Uterus (tissue), 4 donors: ENCODE data around the gene ZNF429. TPM values are rescaled to one million over a fixed set of nuclear protein-coding genes. Genes with fewer than 3 reads are reported as not detected.

ENCODE experiments used
- DNase-seq, 2 donors: peaks; one replicate each; pipeline ENCODE4 v3.0.0-alpha.2; 2019 to 2020
- H3K27ac ChIP-seq, 2 donors: fragments of 200-600 bp; sonication (generic); 1 replicate in 1 of 2; 2 replicates in 1 of 2; pipeline ENCODE4 v1.5.1; 2016 to 2018
- H3K27me3 ChIP-seq, 2 donors: fragments of 200-600 bp; sonication (generic); one replicate each; pipeline ENCODE4 v1.5.1; 2018 to 2019; ENCODE audit warnings: control low read depth in 1 of 2
- H3K36me3 ChIP-seq, 2 donors: fragments of 200-600 bp; sonication (generic); one replicate each; pipeline ENCODE4 v1.5.1; 2019; ENCODE audit warnings: control low read depth in 1 of 2
- H3K4me1 ChIP-seq, 2 donors: fragments of 200-600 bp; sonication (generic); one replicate each; pipeline ENCODE4 v1.5.1; 2018 to 2019; ENCODE audit warnings: control low read depth in 1 of 2
- H3K4me3 ChIP-seq, 2 donors: fragments of 200-600 bp; sonication (generic); 1 replicate in 1 of 2; 2 replicates in 1 of 2; pipeline ENCODE4 v1.5.1; 2018 to 2019; ENCODE audit warnings: mild to moderate bottlenecking in 1 of 2
- H3K9me3 ChIP-seq, 2 donors: fragments of 200-600 bp; sonication (generic); one replicate each; pipeline ENCODE4 v1.5.1; 2019; ENCODE audit warnings: control low read depth in 1 of 2
- POLR2A ChIP-seq, 2 donors: fragments of 450-650 bp; IDR thresholded peaks; one replicate each; pipeline ENCODE4 v1.6.1; 2016; ENCODE audit warnings: antibody characterized with exemption in 2 of 2, mild to moderate bottlenecking in 1 of 2, moderate library complexity in 1 of 2
- intact Hi-C: fragments of 100-400 bp; cut with DNase I; formaldehyde crosslinking; loops from one replicate; pipeline ENCODE4 v1.15.1; 2023; ENCODE audit warnings: low total_unique reads
- total RNA-seq, 4 donors: library from RNA; depleted of rRNA in 3 of 4; stranded (reverse); fragments of >200 nt in 3 of 4; gene quantifications; one replicate each; pipeline versions ENCODE4 v1.1.0 to v1.2.4, GENCODE V29; 2014 to 2023
- TF ChIP-seq, protein P1 (sequence below), 4 experiments: fragments of 200-600 bp in 2 of 4; fragments of 450-650 bp in 2 of 4; sonication (generic) in 2 of 4; IDR thresholded peaks; one replicate each; pipeline ENCODE4 v1.5.1; 2016 to 2019; ENCODE audit warnings: antibody characterized with exemption in 4 of 4, mild to moderate bottlenecking in 2 of 4, moderate library complexity in 1 of 4
- donor health status: DM: yes; HTN: yes; CAD: no.

Gene ZNF429
- total RNA-seq, 4 donors from 2014 or later, result 3.3 to 17.0 (median 15.9) TPM

DNA sequence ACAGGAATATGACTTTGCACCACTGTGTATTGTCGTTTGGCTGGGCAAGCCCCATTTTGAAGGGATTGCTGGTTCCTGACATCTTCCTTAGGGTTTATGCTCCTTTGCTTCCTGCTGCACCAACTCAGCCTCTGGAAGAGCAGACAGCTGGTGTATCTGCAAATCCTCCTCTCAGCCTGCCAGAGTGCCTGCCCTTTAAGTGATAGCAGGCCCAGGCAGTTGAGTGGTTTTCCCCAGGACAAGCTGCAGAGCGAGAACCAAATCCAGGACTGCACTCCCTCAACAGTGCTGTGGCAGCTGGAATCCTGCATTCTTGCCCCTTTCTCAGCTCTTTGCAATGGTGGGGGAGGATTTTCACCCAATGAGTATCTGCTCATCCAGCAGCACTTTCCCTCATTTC lies 85.5 kb downstream of the ZNF429 start:
- intact Hi-C loops, result no loop called here
- no peaks in the 10 kb centered on the region for H3K36me3 ChIP-seq
- H3K27me3 ChIP-seq, result no peaks in the 10 kb centered on the region
- H3K4me3 ChIP-seq, result no peak overlapping the region
- TF ChIP-seq, protein P1, sequence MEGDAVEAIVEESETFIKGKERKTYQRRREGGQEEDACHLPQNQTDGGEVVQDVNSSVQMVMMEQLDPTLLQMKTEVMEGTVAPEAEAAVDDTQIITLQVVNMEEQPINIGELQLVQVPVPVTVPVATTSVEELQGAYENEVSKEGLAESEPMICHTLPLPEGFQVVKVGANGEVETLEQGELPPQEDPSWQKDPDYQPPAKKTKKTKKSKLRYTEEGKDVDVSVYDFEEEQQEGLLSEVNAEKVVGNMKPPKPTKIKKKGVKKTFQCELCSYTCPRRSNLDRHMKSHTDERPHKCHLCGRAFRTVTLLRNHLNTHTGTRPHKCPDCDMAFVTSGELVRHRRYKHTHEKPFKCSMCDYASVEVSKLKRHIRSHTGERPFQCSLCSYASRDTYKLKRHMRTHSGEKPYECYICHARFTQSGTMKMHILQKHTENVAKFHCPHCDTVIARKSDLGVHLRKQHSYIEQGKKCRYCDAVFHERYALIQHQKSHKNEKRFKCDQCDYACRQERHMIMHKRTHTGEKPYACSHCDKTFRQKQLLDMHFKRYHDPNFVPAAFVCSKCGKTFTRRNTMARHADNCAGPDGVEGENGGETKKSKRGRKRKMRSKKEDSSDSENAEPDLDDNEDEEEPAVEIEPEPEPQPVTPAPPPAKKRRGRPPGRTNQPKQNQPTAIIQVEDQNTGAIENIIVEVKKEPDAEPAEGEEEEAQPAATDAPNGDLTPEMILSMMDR (IDR thresholded peaks at IDR 0.05), result no peak
- TF ChIP-seq POLR2A (IDR thresholded peaks at IDR 0.05), result no peak
- no peaks in the 10 kb centered on the region for H3K9me3 ChIP-seq
- no peak for DNase-seq
- no peak overlapping the region for H3K27ac ChIP-seq
- H3K4me1 ChIP-seq, result peaks cover 0 to 4% of the 10 kb centered on the region in 2 donors

DNA sequence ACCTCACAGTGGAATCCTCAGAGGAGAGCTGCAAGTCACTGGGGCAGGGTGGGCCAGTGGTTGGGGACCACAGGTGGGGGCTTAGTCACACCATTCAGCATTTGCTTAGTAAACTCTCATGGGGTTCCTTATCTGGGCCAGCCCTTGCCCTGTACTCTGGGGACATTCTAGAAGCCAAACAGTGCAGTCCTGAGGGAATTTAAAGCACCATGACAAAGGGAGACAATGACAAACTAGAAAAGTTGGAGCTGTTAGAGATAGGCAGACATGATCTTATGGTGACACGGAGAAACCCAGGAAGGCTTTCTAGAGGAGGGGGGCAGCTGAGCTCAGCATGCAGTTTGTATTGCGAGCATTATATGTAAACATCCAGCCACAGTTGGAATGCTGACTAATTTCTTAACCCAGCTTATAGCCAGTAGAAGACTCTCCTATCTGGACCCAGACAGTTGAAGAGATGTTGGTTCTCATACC lies 87.6 kb downstream of the ZNF429 start:
- Histone ChIP-seq H3K27ac (no peak overlapping the region), H3K27me3 (no peaks in the 10 kb centered on the region), H3K4me3 (no peak overlapping the region), H3K36me3 (no peaks in the 10 kb centered on the region), H3K4me1 (no peaks in the 10 kb centered on the region), H3K9me3 (no peaks in the 10 kb centered on the region)
- DNase-seq, result no peak
- intact Hi-C loops, result no loop called here
- TF ChIP-seq, protein P1 (IDR thresholded peaks at IDR 0.05), result no peak

DNA sequence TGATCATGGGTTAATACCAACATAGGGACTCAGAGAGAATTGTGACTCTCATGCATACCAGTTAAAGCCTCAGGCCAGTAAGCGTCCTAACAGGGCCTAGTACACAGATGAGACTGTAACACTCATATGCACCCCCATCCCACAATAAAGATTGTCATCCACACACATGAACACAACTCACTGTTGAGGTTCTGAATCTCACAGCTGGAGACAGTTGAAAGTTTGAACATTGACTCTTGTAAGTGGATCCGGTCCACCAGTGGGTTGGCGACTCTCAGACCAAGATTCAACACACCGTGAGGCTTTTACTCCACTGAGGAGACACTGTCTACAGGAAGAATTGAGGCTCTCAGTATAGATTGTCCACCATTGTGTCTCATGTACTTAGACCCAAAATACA lies 88.1 kb downstream of the ZNF429 start:
- H3K4me3 ChIP-seq, result no peak overlapping the region
- H3K9me3 ChIP-seq, result no peaks in the 10 kb centered on the region
- H3K4me1 ChIP-seq, result no peaks in the 10 kb centered on the region
- no peak overlapping the region for H3K27ac ChIP-seq
- H3K36me3 ChIP-seq, result no peaks in the 10 kb centered on the region
- no peaks in the 10 kb centered on the region for H3K27me3 ChIP-seq
- TF ChIP-seq, protein P1 (IDR thresholded peaks at IDR 0.05), result no peak
- no peak for TF ChIP-seq POLR2A (IDR thresholded peaks at IDR 0.05)
- intact Hi-C loops, result no loop called here
- no peak for DNase-seq

DNA sequence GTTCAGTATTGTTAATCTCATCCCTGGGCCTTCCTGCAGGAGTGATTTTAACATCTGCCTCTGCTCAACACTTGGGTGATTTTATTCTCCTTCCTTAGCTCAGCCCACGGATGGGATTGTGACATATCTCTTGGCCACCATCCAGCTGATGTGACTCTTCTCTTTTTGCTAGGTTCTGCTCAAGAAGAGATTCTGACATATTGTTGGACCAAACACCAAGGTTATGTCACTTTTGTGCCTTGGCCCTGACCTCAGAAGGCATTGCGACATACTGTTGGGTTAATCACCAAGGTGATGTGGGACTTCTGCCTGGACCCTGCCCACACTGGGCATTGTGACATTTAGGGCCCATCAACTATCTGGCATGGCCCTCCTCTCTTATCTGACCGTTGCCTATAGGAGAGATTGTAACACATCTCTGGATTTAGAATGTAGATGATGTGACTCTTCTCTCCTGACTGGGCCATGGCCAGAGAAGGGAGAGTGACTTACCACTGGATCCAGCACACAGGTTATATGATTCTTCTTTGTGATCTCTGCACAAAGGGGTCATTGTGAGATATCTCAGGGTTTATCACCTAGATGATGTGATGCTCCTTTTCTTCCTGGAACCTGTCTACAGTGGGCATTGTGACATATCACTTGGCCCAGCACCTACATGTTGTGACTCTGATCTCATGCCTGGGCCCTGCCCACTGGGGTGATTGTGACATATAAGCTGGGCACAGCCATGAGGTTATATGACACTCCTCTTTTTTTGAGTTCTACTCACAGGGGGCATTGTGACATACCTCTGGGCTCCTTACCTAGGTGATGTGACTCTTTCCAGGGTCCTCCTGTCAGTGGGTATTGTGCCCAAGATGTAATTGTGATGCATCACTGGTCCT lies 88.8 kb downstream of the ZNF429 start:
- H3K27ac ChIP-seq, result peak overlapping the region in 1 of 2 donors; percentile 37
- H3K4me3 ChIP-seq, result no peak overlapping the region
- H3K27me3 ChIP-seq, result no peaks in the 10 kb centered on the region
- no peaks in the 10 kb centered on the region for H3K36me3 ChIP-seq
- H3K4me1 ChIP-seq, result no peaks in the 10 kb centered on the region
- peak; percentile 63 to 75 for DNase-seq
- TF ChIP-seq, protein P1 (IDR thresholded peaks at IDR 0.05), result no peak
- TF ChIP-seq POLR2A (IDR thresholded peaks at IDR 0.05), result no peak
- H3K9me3 ChIP-seq, result no peaks in the 10 kb centered on the region
- intact Hi-C loops, result no loop called here

DNA sequence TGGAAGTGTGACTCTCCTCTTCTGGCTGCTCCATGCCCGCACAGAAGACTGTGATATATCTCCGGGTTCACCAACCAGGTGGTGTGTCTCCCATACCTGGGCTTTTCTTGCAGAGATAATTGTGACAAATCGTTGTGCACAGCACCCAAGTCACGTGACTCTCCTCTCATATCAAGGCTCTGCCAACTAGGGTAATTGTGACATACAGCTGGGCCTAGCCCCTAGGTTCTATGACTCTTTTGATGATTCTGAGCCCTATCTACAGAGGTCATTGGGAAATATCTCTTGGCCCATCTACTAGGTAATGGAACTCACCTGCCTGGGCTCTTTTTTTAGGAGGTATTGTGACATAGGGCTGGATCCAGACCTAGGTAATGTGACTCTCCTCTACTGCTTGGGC lies 89.8 kb downstream of the ZNF429 start:
- H3K9me3 ChIP-seq, result no peaks in the 10 kb centered on the region
- TF ChIP-seq POLR2A (IDR thresholded peaks at IDR 0.05), result no peak
- TF ChIP-seq, protein P1 (IDR thresholded peaks at IDR 0.05), result no peak
- intact Hi-C loops, result no loop called here

More for the DNA sequence above, 89.8 kb downstream of the ZNF429 start:
- Histone ChIP-seq H3K4me1 (no peaks in the 10 kb centered on the region), H3K4me3 (no peak overlapping the region), H3K27me3 (no peaks in the 10 kb centered on the region), H3K27ac (no peak overlapping the region), H3K36me3 (no peaks in the 10 kb centered on the region)
- DNase-seq, result no peak
